Endothelial cell (in vitro differentiated cells): ENCODE data around the gene FAM53B. TPM values are rescaled to one million over a fixed set of nuclear protein-coding genes. Genes with fewer than 3 reads are reported as not detected.

Experiments used
- DNase-seq: peaks from one replicate; pipeline ENCODE4 v3.0.0; 2021; ENCODE audit warnings: low spot score
- H3K27ac Mint-ChIP-seq: one replicate; pipeline ENCODE4 v1.8.0; 2021; ENCODE audit warnings: mixed read lengths, inconsistent platforms; ENCODE audit not compliant: unreplicated experiment
- H3K27me3 Mint-ChIP-seq: one replicate; pipeline ENCODE4 v1.8.0; 2021; ENCODE audit warnings: mild to moderate bottlenecking, moderate library complexity, mixed read lengths, inconsistent platforms; ENCODE audit not compliant: unreplicated experiment
- H3K36me3 Mint-ChIP-seq: one replicate; pipeline ENCODE4 v1.8.0; 2021; ENCODE audit warnings: mild to moderate bottlenecking, low read depth, mixed read lengths, inconsistent platforms; ENCODE audit not compliant: unreplicated experiment
- H3K4me1 Mint-ChIP-seq: one replicate; pipeline ENCODE4 v1.8.0; 2021; ENCODE audit warnings: mild to moderate bottlenecking, mixed read lengths, inconsistent platforms; ENCODE audit not compliant: unreplicated experiment
- H3K4me3 Mint-ChIP-seq: one replicate; pipeline ENCODE4 v1.8.0; 2021; ENCODE audit warnings: mild to moderate bottlenecking, mixed read lengths, inconsistent platforms; ENCODE audit not compliant: unreplicated experiment
- H3K9me3 Mint-ChIP-seq: one replicate; pipeline ENCODE4 v1.8.0; 2021; ENCODE audit warnings: mixed read lengths, inconsistent platforms; ENCODE audit not compliant: unreplicated experiment
- CTCF ChIP-seq: fragments of 200-600 bp; sonication (generic); IDR thresholded peaks from one replicate; pipeline ENCODE4 v1.5.0; 2021; ENCODE audit warnings: antibody characterized with exemption; ENCODE audit not compliant: unreplicated experiment
- total RNA-seq: library from RNA; stranded (reverse); fragmentation: NEBNext Ultra II Directional; extraction: Animal tissue kit (Norgen Biotek cat#: 25700); gene quantifications from one replicate; pipeline ENCODE4 v1.2.1, GENCODE V29; 2021; ENCODE audit not compliant: unreplicated experiment

FAM53B gene
- total RNA-seq, 1 donor from 2014 or later: 21.0 TPM

- Mint-ChIP-seq H3K4me3 (no peak overlapping the region), H3K36me3 (no peaks in the 10 kb centered on the region), H3K9me3 (no peaks in the 10 kb centered on the region), H3K27me3 (peaks cover 9% of the 10 kb centered on the region), H3K27ac (no peak overlapping the region), H3K4me1 (no peaks in the 10 kb centered on the region)
- DNase-seq: no peak
- no peak for TF ChIP-seq CTCF
Measured at GRCh38 chr10:124618470-124619073, 125.6 kb downstream of the FAM53B start.

- Mint-ChIP-seq H3K9me3 (no peaks in the 10 kb centered on the region), H3K36me3 (no peaks in the 10 kb centered on the region), H3K4me1 (no peaks in the 10 kb centered on the region), H3K27me3 (peaks cover 7% of the 10 kb centered on the region), H3K4me3 (no peak overlapping the region), H3K27ac (no peak overlapping the region)
- DNase-seq: no peak
- no peak for TF ChIP-seq CTCF
Measured at GRCh38 chr10:124616836-124617130, 127.4 kb downstream of the FAM53B start.

GRCh38 chr10:124616040-124616835 lies 127.9 kb downstream of the FAM53B start:
- Mint-ChIP-seq H3K4me1 (no peaks in the 10 kb centered on the region), H3K36me3 (no peaks in the 10 kb centered on the region), H3K27ac (no peak overlapping the region), H3K9me3 (no peaks in the 10 kb centered on the region), H3K4me3 (no peak overlapping the region), H3K27me3 (peaks cover 7% of the 10 kb centered on the region)
- TF ChIP-seq CTCF: no peak
- DNase-seq: no peak

- H3K4me3 Mint-ChIP-seq: no peak overlapping the region
- H3K27me3 Mint-ChIP-seq: peaks cover 7% of the 10 kb centered on the region
- H3K9me3 Mint-ChIP-seq: no peaks in the 10 kb centered on the region
- no peak for TF ChIP-seq CTCF
- no peaks in the 10 kb centered on the region for H3K36me3 Mint-ChIP-seq
- no peak overlapping the region for H3K27ac Mint-ChIP-seq
- DNase-seq: no peak
- no peaks in the 10 kb centered on the region for H3K4me1 Mint-ChIP-seq
Measured at GRCh38 chr10:124615259-124615658, 128.9 kb downstream of the FAM53B start.

- Mint-ChIP-seq H3K36me3 (peaks cover 4% of the 10 kb centered on the region), H3K4me3 (no peak overlapping the region), H3K4me1 (no peaks in the 10 kb centered on the region), H3K27ac (no peak overlapping the region), H3K9me3 (no peaks in the 10 kb centered on the region), H3K27me3 (peaks cover 12% of the 10 kb centered on the region)
- DNase-seq: no peak
- TF ChIP-seq CTCF: no peak
Measured at GRCh38 chr10:124614003-124614659, 130.0 kb downstream of the FAM53B start.
